ENCODE data around the gene MICB.
"Not testable (repeated sequence)": the region's sequence is repeated elsewhere in the genome, so short reads cannot be mapped to it uniquely, and the experiment has no call there.

Gene MICB

DNA sequence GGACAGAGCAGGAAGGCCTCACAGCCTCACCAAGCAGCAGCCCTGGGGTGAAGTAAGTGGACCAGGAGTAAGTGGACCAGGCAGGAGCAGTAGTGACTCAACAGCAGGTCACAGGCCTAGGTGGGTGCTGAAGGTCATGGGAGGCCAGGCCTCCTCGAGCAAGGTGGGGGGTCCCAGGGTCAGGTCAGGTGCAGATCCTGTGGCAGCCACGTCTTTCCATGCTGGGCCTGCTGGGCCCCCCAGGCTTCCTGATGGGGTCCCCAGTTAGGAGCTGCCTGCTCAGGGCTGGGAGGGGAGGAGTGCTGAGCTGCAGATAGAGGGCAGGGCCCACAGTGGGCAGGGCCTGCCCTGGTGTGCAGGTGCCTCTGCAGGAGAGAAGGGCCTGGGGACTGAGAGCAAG, 11.1 kb downstream of the MICB start:
- peak; percentile 37 for ATAC-seq
- not testable (repeated sequence) for DNase-seq

DNA sequence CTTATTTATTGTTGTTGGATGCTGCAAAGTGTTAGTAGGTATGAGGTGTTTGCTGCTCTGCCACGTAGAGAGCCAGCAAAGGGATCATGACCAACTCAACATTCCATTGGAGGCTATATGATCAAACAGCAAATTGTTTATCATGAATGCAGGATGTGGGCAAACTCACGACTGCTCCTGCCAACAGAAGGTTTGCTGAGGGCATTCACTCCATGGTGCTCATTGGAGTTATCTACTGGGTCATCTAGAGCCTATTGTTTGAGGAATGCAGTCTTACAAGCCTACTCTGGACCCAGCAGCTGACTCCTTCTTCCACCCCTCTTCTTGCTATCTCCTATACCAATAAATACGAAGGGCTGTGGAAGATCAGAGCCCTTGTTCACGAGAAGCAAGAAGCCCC, 12.1 kb downstream of the MICB start:
- ATAC-seq (no peak), DNase-seq (no peak)

DNA sequence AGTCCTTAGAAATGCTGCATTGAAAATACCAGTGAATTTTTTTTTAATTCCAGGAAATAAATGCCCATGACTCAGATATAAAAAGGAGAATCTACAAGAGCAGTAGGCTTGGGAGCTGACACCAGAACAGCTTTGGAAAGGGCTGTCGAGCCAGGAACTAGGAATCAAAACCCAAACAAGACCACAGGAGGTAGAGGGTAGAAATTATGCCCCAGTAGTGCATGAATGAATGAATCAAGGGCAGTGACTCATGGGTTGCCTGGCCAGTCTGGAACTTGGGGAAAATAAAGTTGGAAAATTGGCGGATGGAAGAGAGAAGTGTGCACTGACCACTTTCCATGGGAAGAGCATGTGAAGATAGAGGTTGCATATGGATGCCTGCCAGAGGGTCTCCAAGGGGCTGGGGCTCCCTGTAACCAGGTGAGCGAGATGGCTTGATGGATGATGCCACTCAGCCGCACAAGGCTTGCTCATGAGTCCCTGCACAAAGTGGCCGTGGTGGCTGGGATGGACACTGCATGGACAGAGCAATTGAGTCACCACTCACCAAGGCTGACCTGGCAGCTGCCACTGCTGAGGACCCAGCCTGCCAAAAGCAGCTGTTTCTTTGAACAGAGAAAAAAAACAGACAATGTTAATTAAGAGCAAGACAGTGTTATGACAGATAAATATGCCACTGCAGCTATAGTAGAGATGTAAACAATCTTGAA, 15.7 kb downstream of the MICB start:
- ATAC-seq, result no peak
- DNase-seq, result no peak

DNA sequence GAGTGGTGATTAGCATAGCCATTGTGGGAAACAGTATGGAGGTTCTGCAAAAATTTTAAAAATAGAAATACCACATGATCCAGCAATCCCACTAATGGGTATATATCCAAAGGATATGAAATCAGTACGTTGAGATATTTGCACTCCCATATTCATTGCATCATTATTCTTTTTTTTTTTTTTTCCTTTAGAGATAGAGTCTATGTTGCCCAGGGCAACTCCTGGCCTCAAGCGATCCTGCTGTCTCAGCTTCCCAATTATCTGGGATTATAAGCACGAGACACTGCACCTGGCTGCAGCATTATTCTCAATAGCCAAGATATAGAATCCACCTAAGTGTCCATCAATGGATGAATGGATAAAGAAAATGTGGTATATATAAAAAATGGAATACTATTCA, 23.9 kb downstream of the MICB start:
- DNase-seq (no peak), ATAC-seq (no peak)

DNA sequence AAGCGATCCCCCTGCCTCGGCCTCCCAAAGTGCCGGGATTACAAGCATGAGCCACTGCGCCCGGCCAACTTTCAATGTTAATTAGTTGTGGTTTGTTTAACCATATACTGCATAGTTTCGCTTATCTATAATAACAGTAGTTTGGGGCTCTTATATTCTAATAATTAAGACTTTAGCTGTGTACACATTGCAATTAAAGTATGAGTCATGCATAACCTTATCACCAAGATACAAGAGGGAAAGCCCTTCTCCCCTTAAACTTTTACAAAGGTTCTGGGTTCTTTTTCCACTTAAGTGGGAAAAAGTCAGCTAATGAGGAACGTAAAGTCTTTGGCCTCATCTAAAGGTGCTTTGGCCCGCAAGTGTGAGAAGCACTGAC, 27.6 kb downstream of the MICB start:
- no peak for ATAC-seq

GRCh38 chr6:31525932-31526591, 28.1 kb downstream of the MICB start:
- DNase-seq (no peak), ATAC-seq (no peak)

More for the DNA sequence above, 27.6 kb downstream of the MICB start:
- no peak for DNase-seq

GRCh38 chr6:31528307-31528777, 30.4 kb downstream of the MICB start:
- peak; percentile 14 for ATAC-seq

DNA sequence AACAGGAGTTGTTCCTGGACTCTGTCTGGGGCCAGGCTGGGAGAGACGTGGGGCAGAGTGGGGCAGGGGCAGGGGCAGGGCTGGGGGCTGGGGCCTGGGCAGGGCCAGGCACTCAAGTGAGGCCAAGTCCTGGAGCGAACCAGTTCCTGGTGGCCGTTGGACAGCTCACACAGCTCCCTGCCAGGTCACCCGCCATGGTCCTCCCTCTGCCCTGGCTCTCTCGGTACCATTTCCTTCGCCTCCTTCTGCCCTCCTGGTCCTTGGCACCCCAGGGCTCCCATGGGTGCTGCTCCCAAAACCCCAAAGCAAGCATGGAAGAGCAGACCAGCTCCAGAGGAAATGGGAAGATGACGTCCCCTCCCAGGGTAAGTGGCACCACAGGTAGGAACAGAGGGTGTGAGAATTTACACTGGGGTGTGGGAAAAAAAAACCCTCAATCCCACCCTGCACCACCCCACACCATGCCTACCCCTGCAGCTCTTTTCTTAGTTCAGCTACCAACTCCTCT, 30.9 kb downstream of the MICB start, which contains the start of gene MCCD1:
Gene MCCD1, plus strand, starts transcription at position 142 of the 508 bp plus-strand sequence. Its CDS starts 53 bp downstream, at position 195.
- ATAC-seq (peak; percentile 21), DNase-seq (no peak)

More at GRCh38 chr6:31528307-31528777, 30.4 kb downstream of the MICB start:
- DNase-seq, result no peak

GRCh38 chr6:31529329-31530150, 31.6 kb downstream of the MICB start:
- DNase-seq (no peak), ATAC-seq (no peak)

DNA sequence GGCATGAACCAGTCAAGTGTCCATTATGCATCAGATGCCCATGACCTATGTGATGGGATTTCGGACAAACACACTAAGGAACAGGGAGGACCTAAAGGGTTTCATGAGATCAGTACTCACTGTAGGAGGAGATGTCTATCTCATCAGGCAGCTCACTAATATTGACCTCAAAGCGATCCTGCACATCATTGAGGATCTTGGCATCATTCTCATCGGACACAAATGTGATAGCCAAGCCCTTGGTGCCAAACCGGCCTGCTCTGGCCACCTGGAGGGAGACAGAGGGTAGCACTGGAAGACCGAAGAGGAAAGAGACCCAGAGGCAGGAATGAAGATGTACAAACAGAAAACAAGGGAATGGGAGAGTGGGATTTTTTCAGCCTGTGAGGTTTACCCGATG, 32.7 kb downstream of the MICB start:
- DNase-seq, result no peak
- no peak for ATAC-seq

- DNase-seq (no peak), ATAC-seq (no peak)
Observed at GRCh38 chr6:31531162-31531561, 33.2 kb downstream of the MICB start.

DNA sequence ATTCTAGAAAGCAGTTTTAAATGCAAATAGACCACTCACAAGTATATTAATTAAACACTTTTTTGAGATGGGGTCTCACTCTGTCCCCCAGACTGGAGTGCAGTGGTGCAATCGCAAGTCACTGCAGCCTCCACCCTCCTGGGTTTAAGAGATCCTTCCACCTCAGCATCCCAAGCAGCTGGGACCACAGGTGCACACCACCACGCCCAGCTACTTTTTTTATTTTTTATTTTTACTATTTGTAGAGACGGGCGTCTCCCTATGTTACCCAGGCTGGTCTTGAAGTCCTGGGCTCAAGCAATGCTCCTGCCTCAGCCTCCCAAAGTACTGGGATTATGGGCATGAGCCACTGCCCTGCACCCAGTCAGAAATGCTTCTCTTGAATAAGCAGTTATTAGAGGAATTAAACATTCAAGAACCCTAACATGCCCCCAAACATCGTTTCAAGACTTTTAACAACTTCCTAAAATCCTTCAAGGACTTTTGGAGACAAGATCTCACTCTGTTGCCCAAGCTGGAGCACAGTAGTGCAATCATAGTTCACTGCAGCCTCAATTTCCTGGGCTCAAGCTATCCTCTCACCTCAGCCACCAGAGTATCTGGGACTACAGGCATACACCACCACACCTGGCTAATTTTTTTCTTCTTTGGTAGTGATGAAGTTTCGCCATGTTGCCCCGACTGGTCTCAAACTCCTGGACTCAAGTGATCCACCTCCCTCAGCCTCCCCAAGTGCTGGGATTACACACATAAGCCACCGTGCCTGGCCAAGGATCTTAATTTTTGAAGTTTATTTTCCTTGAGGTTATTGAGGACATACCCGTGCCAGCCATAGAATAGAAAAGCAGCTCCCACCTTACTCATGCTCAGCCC, 34.1 kb downstream of the MICB start:
- no peak for ATAC-seq
- DNase-seq, result no peak

DNA sequence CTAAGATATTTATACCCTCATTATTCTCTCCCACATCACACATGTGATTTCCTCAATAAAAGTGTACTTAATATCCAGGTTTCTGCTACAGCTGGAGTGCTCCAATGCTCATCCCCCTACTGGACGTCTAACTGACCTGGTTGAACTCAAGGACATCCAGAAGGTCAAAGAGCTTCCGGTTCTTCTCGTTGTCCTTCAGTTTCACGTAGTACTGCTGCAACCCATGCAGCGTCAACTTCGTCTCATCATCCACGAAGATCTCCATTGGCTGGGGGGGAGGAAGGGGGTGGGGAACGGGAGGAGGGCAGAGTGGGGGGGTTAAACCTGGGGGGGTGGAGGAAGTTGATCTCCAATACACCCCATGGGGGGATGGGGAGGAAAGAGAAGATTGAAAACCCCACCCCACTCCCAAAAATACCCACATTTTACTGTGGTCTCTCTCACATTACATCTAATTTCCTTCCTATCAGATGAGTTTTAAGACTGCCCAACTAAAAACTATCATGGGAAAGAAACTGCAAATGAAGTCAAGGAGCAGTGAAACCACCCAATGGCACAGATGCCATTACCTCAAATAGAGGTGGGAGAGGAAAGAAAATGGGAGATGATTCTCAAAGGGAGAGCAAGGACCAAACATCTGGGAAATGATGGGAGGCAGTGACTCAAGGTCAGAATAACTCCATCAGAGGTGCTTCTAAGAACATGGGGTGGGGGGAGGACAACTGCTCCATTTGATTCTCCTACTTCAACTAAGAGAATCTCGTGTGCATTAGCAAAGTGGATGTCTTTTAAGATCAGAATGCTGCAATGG, 34.9 kb downstream of the MICB start:
- DNase-seq (no peak), ATAC-seq (no peak)

DNA sequence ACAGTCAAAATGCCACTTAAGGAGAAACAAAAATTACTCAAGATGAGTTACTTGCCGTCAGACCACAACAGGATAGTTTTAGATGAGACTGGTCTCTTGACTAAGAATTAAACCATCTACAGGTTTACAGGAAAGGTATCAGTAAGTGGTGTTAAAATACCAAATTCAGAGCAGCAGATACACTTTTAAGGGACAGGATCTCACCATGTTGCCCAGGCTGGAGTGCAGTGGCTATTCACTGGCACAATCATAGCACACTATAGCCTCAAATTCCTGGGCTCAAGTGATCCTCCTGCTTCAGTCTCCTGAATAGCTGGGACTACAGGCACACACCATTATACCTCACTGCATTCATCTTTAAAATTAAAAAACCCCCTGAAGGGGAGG, 35.5 kb downstream of the MICB start:
- DNase-seq (no peak), ATAC-seq (no peak)

- DNase-seq (no peak), ATAC-seq (no peak)
Observed at GRCh38 chr6:31534011-31534410, 36.1 kb downstream of the MICB start.

DNA sequence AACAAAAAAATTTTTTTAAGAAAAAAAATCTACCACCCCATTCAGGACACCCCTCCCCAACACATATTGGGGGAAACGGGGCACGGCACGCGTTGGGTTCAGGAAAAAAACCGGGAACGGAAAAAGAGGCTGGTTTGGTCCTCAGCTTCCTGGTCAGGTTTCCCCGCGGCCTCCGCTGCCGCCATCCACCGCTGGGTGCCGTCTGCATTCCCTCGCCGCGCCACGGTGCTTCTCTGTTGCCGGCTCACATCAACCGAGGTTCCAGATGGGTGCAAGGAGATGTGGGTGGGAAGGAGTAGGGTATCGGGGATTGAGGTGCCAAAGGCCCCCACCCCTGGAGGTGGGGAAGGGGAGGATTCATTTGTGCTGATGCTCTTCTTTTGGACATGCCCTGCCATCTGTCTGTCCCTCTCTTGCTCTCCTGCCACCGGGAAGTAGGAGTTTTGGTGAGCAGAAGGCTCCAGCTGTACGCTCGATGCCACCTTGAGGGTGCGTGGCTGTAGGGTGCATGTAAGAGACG, 36.6 kb downstream of the MICB start:
- ATAC-seq, result no peak
- no peak for DNase-seq

DNA sequence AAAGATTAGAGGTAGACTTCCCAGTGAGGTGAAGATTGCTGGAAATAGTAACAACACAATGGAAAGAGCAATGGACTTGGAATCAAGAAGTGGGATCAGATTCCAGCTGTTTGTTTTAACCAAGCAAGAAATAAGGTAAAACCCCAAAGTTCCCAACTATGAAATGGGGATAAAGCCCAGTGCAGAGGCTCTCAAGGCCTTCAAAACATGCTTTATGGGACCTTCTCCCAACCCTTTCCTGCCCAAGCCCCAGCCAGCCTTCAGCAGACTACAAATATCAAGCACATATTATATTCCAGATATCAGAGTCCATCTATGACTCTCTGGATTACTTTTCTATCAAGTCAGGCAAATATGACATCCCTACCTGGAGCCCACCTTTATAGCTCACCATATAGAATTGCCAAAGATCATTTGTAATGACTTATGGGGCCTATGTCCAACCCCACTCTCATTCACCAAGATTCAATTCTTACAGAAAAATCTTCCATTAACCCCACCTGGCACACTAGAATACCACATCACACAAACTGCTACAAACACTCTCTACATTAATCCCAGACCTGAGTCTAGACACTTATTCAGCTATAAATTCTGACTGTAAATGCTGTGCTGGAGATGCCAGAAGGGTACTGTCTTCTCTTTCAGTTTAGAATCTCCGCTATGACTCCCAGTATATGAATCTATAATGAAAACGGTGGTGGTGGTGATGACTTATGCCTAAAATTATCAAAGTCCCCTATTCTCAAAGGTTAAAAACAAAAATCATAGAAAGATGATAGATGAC, 37.8 kb downstream of the MICB start:
- peak; percentile 16 for ATAC-seq

DNA sequence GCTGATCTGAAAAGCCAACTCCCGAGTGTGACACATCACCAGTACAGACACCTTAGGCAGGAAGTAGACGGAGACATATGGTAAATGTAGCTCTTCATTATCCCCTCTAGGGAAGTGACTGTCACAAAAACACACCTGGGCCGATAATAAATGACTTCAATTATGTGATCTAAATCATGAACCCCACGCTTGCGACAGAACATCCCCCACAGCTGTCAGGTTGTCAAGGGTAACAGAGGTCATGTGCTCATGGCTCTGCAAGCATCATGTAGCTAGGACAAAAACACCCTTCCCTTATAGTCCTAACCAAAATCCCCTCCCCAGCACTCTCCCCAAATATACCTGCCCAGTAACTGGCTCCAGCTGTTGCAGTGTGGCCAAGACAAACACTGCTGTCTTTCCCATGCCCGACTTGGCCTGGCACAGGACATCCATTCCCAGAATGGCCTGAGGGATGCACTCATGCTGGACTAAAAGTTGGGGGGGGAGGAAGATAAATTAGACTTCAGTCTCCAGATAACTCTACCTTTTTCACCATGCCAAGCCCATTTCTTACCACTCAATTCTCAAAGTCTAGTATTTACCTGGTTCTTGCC, 41.0 kb downstream of the MICB start:
- DNase-seq, result no peak
- ATAC-seq, result no peak

More for the DNA sequence above, 37.8 kb downstream of the MICB start:
- no peak for DNase-seq

DNA sequence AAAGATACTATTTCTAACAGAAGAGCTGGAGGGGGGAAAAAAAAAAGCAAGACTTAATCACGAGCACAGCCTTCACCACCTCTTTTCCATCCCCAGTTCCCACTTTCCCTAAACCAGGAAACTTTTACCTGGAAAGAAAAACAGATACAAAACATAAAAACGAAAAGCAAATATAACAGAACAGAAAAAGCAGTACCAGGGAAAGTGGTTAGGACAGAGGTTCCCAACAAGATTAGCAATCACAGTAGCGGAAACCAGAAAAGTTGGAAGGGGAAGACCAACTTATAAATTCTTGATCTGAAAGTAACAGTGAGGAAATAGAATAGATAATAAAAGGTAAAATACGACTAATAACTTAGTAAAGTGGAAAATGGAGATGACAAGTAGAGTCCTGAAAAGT, 42.7 kb downstream of the MICB start:
- DNase-seq (no peak), ATAC-seq (no peak)

All from stimulated activated naive CD8-positive, alpha-beta T cell treated with anti-CD3 and anti-CD28 coated beads, Interleukin-15, Interleukin-2, amounts not matched to agents 100 U/mL and 50 U/mL, for 24 hours (primary cell).